ENCODE data around the gene ARL6IP6. TPM values are rescaled to one million over a fixed set of nuclear protein-coding genes. Genes with fewer than 3 reads are reported as not detected.

ARL6IP6 gene
- polyA plus RNA-seq (2014; cell fraction: cytosol; rRNA removed): 115 and 124 TPM in 2 replicates
- polyA plus RNA-seq (2014; cell fraction: nucleus; rRNA removed): 65.7 and 100 TPM in 2 replicates

DNA sequence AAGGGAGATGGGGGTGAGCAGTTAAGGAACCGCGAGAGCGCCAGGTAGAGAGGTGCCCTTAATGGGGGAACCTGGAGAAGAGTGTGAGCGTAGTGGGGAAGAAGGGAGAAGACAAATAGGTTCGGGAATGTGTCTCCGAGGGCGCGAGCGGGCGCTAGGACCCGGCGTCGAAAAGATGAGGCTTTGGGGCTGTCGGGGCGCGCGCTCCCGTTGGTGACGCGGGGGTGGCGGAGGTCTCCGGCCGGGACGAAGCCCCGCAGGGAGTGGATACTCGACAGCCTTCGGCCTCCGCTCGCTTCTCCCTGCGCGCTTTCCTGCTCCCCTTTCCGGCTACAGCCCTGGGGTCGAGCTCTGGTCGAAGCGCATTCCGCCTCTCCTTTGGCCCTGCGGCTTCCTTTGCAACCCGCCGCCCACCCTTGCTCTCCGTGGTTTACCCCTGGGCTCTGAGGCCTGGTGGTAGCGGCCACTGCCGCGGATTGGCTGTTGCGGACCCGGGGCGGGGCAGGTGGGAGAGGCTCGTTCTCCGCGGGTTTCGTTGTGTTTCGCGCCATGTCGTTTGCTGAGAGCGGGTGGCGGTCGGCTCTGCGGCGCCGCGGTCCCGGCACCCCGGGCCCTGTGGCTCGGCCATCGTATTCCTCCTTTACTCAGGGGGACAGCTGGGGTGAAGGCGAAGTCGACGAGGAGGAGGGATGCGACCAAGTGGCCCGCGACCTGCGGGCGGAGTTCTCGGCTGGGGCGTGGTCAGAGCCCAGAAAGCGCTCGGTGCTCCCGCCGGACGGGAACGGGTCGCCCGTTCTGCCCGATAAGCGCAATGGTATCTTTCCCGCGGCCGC is at the start of gene ARL6IP6:
Gene ARL6IP6, plus strand, starts transcription at position 545 of the 833 bp plus-strand sequence. Its CDS starts 5 bp downstream, at position 550.
- peak; percentile 93 for DNase-seq (ENCODE audit: low spot score)

DNA sequence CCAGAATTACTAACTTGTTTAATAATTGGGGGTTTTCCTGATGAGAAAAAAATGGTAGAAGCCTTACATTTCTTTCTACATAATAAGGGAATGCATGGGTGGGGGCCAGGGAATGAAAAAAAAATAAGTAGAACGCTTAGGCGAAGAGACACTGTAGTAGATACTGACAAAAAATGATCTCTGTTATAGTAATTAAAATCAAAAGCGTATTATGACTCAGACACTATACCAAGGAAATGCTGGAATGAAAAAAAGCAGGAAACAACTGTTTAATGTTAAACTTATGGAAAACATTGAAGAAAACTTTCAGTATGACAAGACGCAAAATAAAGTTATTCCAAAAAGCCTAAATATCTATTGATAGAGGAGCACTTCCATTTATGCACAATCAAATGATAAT is 44.1 kb upstream of the ARL6IP6 start:
- DNase-seq (ENCODE audit: low spot score): no peak

DNA sequence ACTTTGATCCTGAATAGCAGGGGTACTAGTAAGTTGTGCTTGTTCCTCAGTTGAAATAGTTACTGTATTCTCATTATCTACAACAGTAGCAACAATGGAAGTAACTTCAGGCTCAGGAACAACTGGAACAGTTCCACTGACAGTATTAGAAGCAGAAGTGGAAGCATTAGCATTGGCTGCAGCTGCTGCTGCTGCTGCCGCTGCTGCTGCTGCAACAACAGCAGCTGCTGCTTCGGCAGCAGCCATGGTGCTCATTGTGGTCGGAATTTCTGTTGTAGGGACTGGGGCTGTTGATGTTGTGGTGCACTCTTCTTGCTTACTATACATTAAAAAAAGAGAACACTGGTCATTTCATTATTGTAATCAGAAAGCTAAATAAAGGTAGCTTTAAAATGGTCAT is 42.0 kb upstream of the ARL6IP6 start:
- DNase-seq (ENCODE audit: low spot score): no peak

DNA sequence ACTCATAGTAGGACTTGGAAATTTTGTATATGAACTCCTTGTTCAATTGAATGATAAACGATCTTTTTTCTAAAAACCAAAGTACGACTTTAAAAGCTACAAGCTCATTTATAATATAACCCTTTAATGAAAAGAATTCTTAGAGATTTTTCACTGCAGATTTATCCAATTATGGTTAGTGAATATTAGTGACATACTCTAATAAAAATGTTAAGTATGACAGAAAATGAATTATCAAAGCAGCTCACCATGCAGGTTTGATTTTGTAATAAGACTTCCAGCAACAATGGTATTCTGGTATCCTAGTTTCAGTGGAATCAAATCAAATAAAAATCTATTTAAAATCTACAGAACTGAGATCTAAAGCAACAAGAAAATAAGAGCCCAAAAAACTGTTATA is 39.6 kb upstream of the ARL6IP6 start:
- DNase-seq (ENCODE audit: low spot score): no peak

DNA sequence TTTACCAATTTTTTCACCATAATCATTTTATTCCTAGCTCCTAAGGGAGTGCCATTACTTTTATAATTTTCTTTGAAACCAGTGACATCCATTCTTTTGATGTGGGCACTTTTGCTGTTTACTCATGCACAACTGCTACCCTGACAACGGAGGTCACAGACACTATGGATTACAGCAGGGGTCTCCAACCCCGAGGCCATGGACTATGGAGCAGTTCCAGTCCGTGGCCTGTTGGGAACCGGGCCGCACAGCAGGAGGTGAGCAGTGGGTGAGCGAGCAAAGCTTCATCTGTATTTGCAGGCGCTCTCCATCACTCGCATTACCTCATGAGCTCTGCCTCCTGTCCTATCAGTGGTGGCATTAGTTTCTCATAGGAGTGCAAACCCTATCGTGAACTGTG is 35.8 kb upstream of the ARL6IP6 start:
- DNase-seq (ENCODE audit: low spot score): no peak

DNA sequence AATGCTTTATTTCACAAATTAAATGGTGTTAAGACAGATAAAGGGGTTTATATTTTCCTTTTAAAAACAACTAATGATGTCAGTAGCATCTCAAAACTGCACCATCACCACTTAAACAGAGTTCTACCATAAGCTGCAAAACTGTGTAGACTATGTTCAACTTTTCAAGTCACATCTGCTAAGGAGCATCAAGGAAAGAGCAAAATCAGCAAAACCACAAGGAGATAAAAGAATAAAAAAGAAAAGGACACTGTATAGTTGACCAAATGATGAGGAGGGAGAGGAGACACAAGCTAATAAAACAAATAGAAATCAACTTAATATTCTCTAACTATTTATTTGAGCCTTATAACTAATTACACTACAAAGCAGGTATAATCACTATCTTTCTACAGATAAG is 35.0 kb upstream of the ARL6IP6 start:
- DNase-seq (ENCODE audit: low spot score): no peak

DNA sequence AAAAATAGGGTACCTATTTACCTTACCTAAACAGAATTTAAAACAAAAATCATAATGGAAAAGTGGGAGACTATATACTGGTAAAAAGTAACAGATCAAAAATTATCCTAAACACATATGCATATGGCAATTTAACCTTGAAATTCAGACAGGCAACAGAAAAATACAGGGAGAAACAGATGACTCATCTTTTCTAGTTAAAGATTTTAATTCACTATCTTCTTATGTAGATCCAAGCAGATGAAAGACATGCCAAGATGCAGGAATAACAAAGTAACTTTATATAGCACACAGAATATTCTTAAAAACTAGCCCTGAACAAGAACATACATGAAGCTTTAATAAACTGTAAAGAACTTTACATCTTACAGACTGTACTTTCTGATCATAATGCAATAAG is 32.1 kb upstream of the ARL6IP6 start:
- DNase-seq (ENCODE audit: low spot score): no peak

DNA sequence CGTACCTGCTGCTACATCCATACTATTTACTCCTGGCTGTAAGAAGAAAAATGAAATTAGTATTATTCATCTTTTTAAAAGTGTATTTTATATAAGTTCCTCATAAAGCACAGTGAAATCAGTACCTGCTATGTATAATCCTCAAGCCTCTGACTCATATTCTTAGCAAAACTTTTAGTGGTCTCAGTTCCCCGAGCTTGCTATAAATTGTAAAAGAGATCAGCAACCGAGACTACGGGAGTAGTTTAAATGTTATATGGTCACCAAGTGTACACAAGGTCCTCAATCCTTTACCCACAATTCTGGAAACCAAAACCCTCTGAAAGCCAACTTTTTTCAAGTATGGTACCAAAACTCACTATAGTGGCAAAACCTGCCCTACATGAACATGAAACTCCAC is 25.4 kb upstream of the ARL6IP6 start:
- DNase-seq (ENCODE audit: low spot score): no peak

DNA sequence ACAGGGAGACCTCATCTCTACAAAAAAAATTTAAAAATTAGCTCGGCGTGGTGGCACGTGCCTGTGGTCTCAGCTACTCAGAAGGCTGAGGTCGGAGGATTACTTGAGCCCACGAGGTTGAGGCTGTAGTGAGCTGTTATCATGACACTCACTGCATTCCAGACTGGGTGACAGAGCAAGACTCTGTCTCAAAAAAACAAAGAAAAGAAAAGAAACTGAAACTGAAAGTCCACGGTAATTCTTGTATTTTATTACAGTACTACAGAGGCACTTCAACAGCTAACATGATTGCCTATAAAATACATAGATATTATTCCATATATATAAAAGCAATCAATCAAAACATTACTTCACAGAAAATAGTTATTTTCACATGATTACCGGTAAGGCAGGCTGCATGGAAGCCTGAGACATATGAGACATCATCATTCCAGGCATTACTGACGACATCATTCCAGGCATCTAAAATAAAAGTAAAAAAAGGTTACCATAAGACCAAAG is 24.2 kb upstream of the ARL6IP6 start:
- DNase-seq (ENCODE audit: low spot score): no peak

DNA sequence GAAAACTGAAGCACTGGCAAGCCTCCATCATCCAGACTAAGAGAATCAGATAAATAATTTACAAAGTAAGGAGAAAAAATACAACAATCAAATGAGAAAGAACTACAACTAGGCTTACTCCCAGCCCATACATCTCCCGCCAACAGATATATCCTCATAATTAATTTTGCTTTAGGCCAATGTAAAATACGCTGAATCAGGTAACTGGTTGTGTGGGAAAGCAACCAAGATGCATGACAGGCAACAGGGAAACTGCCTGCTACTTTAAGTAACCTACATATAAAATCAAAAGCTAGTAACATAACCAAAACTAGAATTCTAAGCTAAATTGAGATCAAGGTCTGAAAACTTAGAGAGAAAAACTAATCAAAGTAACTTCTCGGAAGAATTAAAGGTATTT is 22.7 kb upstream of the ARL6IP6 start:
- DNase-seq (ENCODE audit: low spot score): no peak

DNA sequence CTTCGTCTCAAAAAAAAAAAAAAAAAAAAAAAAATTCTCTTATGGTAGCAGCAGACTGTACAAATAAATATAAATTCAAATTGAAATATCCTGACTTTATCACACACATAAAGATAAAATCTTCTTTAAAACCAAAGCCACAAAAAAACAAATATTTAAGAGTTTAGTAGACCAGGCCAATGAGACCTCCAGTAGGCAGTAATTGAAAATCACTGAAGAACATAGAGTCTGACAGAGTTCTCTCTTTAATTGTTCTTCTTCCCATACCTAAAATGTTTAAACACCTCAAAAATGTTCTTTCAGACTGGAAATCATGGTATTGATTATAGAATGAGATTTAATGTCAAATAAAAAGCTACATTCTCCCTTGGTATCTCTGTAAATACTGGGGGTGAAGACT is 21.9 kb upstream of the ARL6IP6 start:
- no peak for DNase-seq (ENCODE audit: low spot score)

DNA sequence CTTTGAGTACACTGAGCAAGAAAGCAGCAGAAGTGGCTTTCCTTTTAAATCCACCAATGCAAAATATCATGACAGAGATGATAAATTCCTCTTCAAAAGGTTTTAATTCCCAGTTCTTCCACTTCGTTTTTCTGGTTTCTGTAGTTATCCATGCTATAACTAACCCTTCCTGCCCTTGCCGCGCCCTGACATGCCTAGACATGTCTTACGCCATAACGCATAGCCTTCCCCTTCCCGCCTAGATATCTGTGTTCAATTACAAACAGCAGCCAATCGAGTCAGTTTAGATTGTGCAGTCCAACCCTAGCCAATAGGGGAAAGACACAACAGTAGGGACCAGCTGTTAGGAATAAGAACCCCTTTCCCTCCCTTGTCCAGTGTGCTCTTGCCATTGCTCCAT is 17.2 kb upstream of the ARL6IP6 start:
- no peak for DNase-seq (ENCODE audit: low spot score)

DNA sequence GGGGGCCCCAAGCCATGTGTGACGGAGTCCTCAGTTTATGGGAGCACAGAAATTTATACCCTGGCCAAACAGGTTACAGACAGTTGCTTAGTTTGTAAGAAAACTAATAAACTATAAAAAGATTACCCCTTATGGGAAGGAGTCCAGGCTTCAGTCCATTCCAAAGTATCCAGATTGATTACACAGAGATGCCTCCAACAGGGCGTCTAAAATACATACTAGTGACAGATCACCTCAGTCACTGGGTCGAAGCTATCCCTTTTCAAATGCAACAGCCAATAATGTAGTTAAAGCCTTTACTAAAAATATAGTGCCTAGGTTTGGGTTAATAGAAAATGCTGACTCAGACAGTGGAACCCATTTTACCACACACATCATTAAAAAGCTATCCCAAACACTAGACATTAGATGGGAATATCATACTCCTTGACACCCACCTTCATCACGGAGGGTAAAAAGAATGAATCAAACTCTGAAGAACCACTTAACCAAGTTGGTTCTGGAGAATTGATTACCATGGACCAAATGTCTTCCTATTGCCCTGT is 11.9 kb upstream of the ARL6IP6 start:
- no peak for DNase-seq (ENCODE audit: low spot score)

DNA sequence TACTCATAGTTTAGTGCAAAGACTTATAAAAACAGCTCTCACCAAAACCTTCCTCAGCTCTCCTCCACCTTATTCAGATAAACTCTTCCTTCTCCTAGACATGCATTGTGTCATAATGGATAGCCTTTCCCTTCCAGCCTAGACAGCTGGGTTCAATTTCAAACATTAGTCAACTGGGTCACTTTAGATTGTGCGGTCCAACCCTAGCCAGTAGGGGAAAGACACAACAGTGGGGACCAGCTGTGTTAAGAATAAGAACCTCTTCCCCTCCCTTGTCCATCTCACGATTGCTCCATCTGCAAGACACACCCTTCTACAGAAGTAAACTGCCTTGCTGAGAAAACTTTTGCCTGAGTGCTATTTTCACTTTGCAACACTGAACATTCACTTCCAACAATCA is 9.7 kb upstream of the ARL6IP6 start:
- no peak for DNase-seq (ENCODE audit: low spot score)

DNA sequence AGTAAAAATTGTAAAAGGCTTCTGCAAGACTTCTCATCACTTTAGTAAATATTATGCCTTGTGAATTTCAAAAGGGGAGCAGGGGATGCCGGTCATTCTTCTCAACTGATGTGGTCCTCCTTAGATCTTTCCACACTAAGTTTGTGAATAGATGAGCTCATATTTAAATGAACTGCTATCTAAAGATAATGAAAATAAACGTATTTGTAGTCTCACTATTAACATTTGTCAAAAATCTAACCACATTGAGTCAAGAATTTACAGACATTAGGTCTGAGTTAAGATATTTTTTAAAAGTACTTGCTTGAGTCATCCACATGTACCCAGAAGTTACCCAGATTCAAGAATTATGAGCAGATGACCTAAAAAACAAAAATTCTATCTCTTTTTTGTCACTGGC is 7.7 kb upstream of the ARL6IP6 start:
- no peak for DNase-seq (ENCODE audit: low spot score)

DNA sequence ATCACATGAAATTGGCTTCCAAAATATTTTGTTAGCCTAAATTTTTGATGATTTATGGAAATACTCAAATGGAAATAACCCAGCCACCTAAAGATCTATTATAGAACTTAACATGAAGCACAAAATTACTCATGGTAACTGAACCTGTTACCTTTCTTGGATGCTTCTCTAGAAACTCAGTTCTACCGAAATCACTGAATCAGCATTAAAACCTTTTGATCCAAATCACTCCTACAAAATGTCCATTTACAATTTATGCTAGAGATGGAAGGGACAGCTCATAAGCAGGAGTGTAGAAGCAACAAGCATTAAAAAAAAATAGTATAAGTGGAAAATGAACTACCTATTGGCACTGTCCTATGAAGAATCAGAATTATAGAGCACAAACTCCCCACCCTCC is 3.3 kb upstream of the ARL6IP6 start:
- no peak for DNase-seq (ENCODE audit: low spot score)

DNA sequence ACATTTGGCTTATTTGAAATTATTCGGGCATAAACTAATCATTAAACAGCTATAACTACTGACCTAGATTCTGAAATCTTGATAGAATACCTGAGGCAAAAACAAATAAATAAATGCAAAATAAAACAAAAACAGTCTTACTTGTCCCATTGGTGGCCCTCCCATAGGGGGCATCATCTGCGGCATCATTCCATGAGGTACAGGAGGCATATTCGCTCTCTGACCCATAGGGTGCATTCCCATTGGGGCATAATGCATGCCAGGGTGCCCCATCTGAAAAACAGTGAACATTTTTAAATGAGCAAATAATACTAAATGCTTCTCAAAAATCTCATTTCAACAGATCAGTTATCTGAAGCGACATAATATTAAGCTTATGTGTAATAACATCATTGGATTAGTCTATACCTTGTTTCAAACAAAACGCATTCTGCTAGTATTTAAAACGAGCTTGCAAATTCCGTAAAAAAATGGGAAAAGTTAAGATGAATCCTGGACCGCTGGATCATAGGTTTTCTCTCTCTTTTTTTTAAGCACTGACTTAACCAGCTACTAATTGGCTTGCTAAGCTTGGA is 2.5 kb upstream of the ARL6IP6 start:
- peak; percentile 48 for DNase-seq (ENCODE audit: low spot score)

DNA sequence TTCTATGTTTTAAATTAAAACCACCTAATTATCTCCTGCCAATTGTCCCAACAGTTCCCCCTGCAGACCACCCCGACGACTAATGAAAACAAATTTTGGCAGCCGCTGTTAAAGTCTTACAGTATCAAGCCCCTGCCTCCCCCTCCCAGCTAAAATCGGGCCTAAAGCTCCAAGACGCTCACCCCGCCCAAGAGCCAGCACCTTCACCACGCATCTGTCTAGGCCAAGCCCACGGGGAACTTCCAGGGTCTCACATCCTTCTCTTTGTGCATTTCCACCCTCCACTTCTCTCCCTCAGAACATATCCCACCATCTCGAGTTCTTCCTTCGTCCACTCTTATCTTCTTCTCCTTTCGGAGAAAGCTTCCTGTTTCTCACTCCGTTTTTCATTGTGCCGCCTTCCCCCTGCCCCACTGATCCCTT is 1.6 kb upstream of the ARL6IP6 start:
- no peak for DNase-seq (ENCODE audit: low spot score)

DNA sequence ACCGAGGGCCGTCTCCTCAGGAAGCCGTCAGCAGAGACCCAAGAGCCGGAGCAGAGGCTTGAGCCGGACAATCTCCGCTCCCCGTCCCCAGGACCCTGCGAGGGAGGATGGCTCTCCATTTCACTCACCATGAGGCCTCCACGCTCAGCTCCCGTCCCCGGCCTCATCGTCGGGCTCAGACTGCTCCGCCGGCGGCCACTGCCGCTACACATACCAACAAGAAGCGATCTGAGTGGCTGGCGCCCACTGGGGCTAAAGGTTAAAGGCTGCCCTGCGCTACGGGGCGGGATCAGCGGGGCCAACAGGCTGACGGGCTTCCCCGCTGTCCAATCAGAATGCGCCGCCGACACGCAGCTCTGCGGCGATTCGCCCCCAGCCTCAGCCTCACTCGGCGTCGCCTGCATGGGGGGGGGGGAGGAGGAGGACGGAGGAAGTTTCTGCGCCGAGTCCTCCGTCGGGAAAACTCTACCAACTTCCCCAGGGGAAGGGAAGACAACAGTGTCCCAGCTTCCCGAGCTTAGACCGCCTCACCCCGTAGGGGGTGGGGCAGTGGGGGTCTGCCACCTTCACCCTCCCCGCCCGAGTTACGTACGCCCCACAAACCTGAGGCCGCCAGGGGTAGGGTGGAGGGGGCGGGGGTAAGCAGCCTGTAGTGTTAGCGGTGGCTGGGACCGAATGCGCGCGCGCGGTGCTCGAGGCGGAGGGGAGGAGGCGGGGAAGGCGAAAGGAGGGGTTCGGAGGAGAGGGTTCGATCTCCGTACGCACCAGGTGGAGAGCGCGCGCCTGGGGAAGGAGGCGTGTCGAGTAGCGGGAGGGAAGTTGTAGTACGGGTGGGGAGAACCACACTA is 968 bp upstream of the ARL6IP6 start, which contains the start of gene PRPF40A:
Gene PRPF40A, minus strand, starts transcription at position 234 of the 848 bp plus-strand sequence. Its CDS starts 22 bp downstream, at position 212.
- peak; percentile 98 for DNase-seq (ENCODE audit: low spot score)

DNA sequence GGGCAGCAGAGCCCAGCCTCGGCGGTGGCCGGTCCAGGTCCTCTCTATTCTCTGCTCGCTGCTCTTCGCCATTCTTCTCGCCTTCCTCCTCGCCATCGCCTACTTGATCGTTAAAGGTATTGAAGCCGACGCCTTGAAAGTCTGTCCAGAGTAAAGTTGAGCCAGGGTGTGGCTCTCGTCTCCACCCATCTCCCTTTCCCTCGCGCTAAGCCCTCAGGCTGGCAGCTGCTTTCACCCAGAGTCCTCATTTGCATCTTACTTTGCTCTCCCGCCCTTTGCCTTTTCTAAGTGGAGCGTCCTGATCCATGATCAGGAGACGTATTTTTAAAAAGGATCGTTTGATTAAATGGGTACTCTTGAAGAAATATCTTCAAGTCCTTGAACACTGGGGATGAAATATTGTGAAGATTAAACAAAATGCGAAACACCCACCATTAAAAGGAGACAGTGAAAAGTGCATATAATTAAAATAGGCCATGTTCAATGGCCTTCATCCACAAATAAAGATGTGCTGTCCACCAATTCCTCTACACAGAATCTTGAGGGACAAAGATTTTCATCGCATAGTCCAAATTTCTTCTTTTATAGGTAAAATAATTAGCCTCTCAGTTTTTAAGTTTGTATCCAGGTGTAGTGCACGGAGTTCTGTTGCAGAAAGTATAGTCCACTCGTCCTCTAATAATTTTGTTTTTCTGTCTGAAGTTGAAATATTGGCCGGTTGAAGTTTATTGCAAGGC is 657 bp downstream of the ARL6IP6 start:
- peak; percentile 75 for DNase-seq (ENCODE audit: low spot score)

DNA sequence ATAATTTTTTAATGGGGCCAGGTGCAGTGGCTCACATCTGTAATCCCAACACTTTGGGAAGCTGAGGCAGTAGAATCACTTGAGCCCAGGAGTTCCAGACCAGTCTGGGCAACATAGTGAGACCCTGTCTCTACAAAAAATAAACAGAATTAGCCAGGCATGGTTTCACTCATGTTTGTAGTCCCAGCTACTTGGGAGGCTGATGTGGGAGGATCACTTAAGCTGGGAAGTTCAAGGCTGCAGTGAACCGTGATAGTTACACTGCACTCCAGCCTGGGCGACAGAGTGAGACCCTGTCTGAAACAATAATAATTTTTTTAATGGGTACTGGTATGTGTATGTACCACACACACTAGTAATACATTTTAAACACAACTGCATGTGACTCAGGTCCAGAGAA is 2.4 kb downstream of the ARL6IP6 start:
- no peak for DNase-seq (ENCODE audit: low spot score)

Data from SK-N-DZ (cell line).